H1 (cell line): ENCODE measurements around the gene ADCY9. TPM values are rescaled to one million over a fixed set of nuclear protein-coding genes. Genes with fewer than 3 reads are reported as not detected.

Source experiments
- CTCF ChIA-PET: fragments of 300-600 bp; sonication (Branson Sonifier 250); formaldehyde crosslinking; loops from one replicate; lab custom pipeline; 2021; ENCODE audit not compliant: partially characterized antibody; lab: Charles Lee
- POLR2A ChIA-PET: fragments of 300-600 bp; sonication (Branson Sonifier 250); formaldehyde crosslinking; loops from one replicate; lab custom pipeline; 2021; ENCODE audit warnings: inconsistent platforms; ENCODE audit not compliant: partially characterized antibody; lab: Charles Lee
- DNase-seq, 2 experiments: peaks; one replicate each; pipeline versions ENCODE4 v3.0.0 to v3.0.0-alpha.2; 2010 to 2022; ENCODE audit warnings: low spot score in 2 of 2, low read depth in 1 of 2, mixed read lengths in 1 of 2
- FAIRE-seq: peaks from 2 replicates; lab custom pipeline; 2011; peaks lifted over from hg19 to GRCh38; lab: Jason Lieb, UNC
- H2AFZ ChIP-seq: 2 replicates; pipeline ENCODE4 v1.8.1; 2012; ENCODE audit warnings: low read length, inconsistent platforms
- H2AK5ac ChIP-seq: 2 replicates; pipeline ENCODE4 v1.6.1; 2013; ENCODE audit warnings: low read depth, low read length
- H2BK120ac ChIP-seq: replicated peaks from 2 replicates; pipeline ENCODE3; 2013; ENCODE audit warnings: low read depth, low read length, inconsistent platforms
- H2BK12ac ChIP-seq: 2 replicates; pipeline ENCODE4 v1.6.1; 2013; ENCODE audit warnings: low read depth, low read length
- H2BK15ac ChIP-seq: 2 replicates; pipeline ENCODE4 v1.6.1; 2013; ENCODE audit warnings: low read length
- H2BK20ac ChIP-seq: 2 replicates; pipeline ENCODE4 v1.6.1; 2013; ENCODE audit warnings: low read length
- H2BK5ac ChIP-seq: 2 replicates; pipeline ENCODE4 v1.6.1; 2013; ENCODE audit warnings: low read depth, low read length
- H3K14ac ChIP-seq: 2 replicates; pipeline ENCODE4 v1.6.1; 2013; ENCODE audit warnings: inconsistent platforms; ENCODE audit not compliant: insufficient read length
- H3K18ac ChIP-seq: 2 replicates; pipeline ENCODE4 v1.6.1; 2013; ENCODE audit warnings: low read length; ENCODE audit errors: extremely low read depth
- H3K23ac ChIP-seq: 2 replicates; pipeline ENCODE4 v1.6.1; 2013; ENCODE audit warnings: inconsistent platforms; ENCODE audit not compliant: insufficient read length
- H3K23me2 ChIP-seq: 2 replicates; pipeline ENCODE4 v1.6.1; 2013; ENCODE audit warnings: low read depth, low read length
- H3K27ac ChIP-seq: 2 replicates; pipeline ENCODE4 v1.6.1; 2011; ENCODE audit warnings: low read depth, low read length, inconsistent platforms
- H3K27me3 ChIP-seq, 4 experiments: replicated peaks in 1 of 4; 1 replicate in 1 of 4; 2 replicates in 3 of 4; pipeline versions ENCODE4 v1.6.1 to v1.8.1; 2011 to 2013; ENCODE audit warnings: low read length in 3 of 4, mild to moderate bottlenecking in 3 of 4, inconsistent platforms in 2 of 4, mixed read lengths in 2 of 4, moderate library complexity in 1 of 4; ENCODE audit not compliant: control insufficient read depth in 3 of 4, insufficient read depth in 3 of 4; ENCODE audit errors: extremely low read depth in 1 of 4
- H3K36me3 ChIP-seq, 4 experiments: 2 replicates each; pipeline versions ENCODE4 v1.6.1 to v1.8.1; 2011 to 2013; ENCODE audit warnings: mild to moderate bottlenecking in 4 of 4, low read length in 3 of 4, moderate library complexity in 2 of 4, control low read depth in 1 of 4, inconsistent platforms in 1 of 4; ENCODE audit not compliant: insufficient read depth in 4 of 4, control insufficient read depth in 2 of 4
- H3K4ac ChIP-seq: replicated peaks from 2 replicates; pipeline ENCODE3; 2013; ENCODE audit warnings: low read length, low read depth, mixed read lengths, inconsistent platforms; ENCODE audit not compliant: insufficient read length
- H3K4me1 ChIP-seq, 4 experiments: replicated peaks in 1 of 4; 1 replicate in 1 of 4; 2 replicates in 3 of 4; pipeline versions ENCODE4 v1.6.1 to v1.8.1; 2011 to 2013; ENCODE audit warnings: low read length in 3 of 4, inconsistent platforms in 2 of 4, mixed read lengths in 1 of 4; ENCODE audit not compliant: insufficient read depth in 4 of 4, control insufficient read depth in 3 of 4
- H3K4me2 ChIP-seq, 2 experiments: 2 replicates each; pipeline versions ENCODE4 v1.6.1 to v1.8.1; 2011 to 2013; ENCODE audit warnings: low read depth in 2 of 2, low read length in 2 of 2, control low read depth in 1 of 2, inconsistent platforms in 1 of 2, mild to moderate bottlenecking in 1 of 2; ENCODE audit not compliant: insufficient read depth in 1 of 2
- H3K4me3 ChIP-seq, 4 experiments: fragments of 200-600, 300-600 bp in 1 of 4; sonication (generic), shearing (Covaris generic), sonication (Bioruptor Twin) in 1 of 4; 2 replicates each; pipeline versions ENCODE4 v1.5.1 to v1.8.1; 2011 to 2016; ENCODE audit warnings: low read length in 4 of 4, low read depth in 3 of 4, control low read depth in 2 of 4, inconsistent platforms in 2 of 4, mild to moderate bottlenecking in 2 of 4, mixed read lengths in 1 of 4, moderate library complexity in 1 of 4; ENCODE audit not compliant: insufficient read depth in 2 of 4; ENCODE audit errors: extremely low read depth in 1 of 4
- H3K56ac ChIP-seq: replicated peaks from 2 replicates; pipeline ENCODE3; 2013; ENCODE audit warnings: low read depth, mild to moderate bottlenecking, mixed read lengths, low read length, inconsistent platforms; ENCODE audit not compliant: insufficient read length
- H3K79me1 ChIP-seq: 2 replicates; pipeline ENCODE4 v1.6.1; 2013; ENCODE audit warnings: low read depth, low read length, control low read depth
- H3K79me2 ChIP-seq, 2 experiments: 2 replicates each; pipeline versions ENCODE4 v1.6.1 to v1.8.1; 2012 to 2013; ENCODE audit warnings: low read length in 2 of 2, mild to moderate bottlenecking in 2 of 2, inconsistent platforms in 1 of 2; ENCODE audit not compliant: insufficient read depth in 2 of 2, control insufficient read depth in 1 of 2
- H3K9ac ChIP-seq, 4 experiments: replicated peaks in 1 of 4; 1 replicate in 1 of 4; 2 replicates in 3 of 4; pipeline versions ENCODE4 v1.6.1 to v1.8.1; 2011 to 2013; ENCODE audit warnings: low read depth in 3 of 4, low read length in 3 of 4, control low read depth in 2 of 4, mild to moderate bottlenecking in 2 of 4, moderate library complexity in 2 of 4, inconsistent platforms in 1 of 4; ENCODE audit errors: extremely low read depth in 1 of 4
- H3K9me3 ChIP-seq, 2 experiments: 2 replicates each; pipeline versions ENCODE4 v1.6.1 to v1.8.1; 2012 to 2013; ENCODE audit warnings: mild to moderate bottlenecking in 2 of 2, moderate library complexity in 2 of 2, control low read depth in 1 of 2, inconsistent platforms in 1 of 2, low read depth in 1 of 2, low read length in 1 of 2, mixed read lengths in 1 of 2; ENCODE audit not compliant: insufficient read depth in 2 of 2
- H4K20me1 ChIP-seq, 2 experiments: replicated peaks in 1 of 2; 2 replicates each; pipeline versions ENCODE3 to v1.8.1; 2011 to 2013; ENCODE audit warnings: inconsistent platforms in 2 of 2, low read length in 2 of 2, mild to moderate bottlenecking in 1 of 2; ENCODE audit not compliant: insufficient read depth in 2 of 2, control insufficient read depth in 1 of 2
- H4K5ac ChIP-seq: 2 replicates; pipeline ENCODE4 v1.6.1; 2013; ENCODE audit warnings: low read length, low read depth, mixed read lengths, inconsistent platforms; ENCODE audit not compliant: insufficient read length
- H4K8ac ChIP-seq: 2 replicates; pipeline ENCODE4 v1.8.0; 2013; ENCODE audit warnings: mild to moderate bottlenecking, moderate library complexity, low read length, inconsistent platforms; ENCODE audit not compliant: insufficient read depth; ENCODE audit errors: extremely low read depth
- H4K91ac ChIP-seq: replicated peaks from 2 replicates; pipeline ENCODE3; 2013; ENCODE audit warnings: low read length, mixed read lengths, inconsistent platforms; ENCODE audit not compliant: insufficient read length
- BCL11A ChIP-seq, 2 experiments: IDR thresholded peaks; one replicate each; pipeline ENCODE4 v1.6.1; 2011; ENCODE audit warnings: low read depth in 2 of 2, low read length in 2 of 2, mild to moderate bottlenecking in 2 of 2
- CEBPB ChIP-seq: IDR thresholded peaks from 2 replicates; pipeline ENCODE4 v1.6.1; 2012; ENCODE audit warnings: low read depth, low read length
- CHD1 ChIP-seq: IDR thresholded peaks from 2 replicates; pipeline ENCODE4 v1.6.1; 2012; ENCODE audit warnings: low read depth, low read length, improper control_type of control experiment
- GTF2F1 ChIP-seq: IDR thresholded peaks from 2 replicates; pipeline ENCODE4 v1.6.1; 2012; ENCODE audit warnings: low read depth, low read length, improper control_type of control experiment, borderline replicate concordance
- JUN ChIP-seq: IDR thresholded peaks from 2 replicates; pipeline ENCODE4 v1.6.1; 2011; ENCODE audit warnings: low read depth, mild to moderate bottlenecking, improper control_type of control experiment, low read length
- JUND ChIP-seq: IDR thresholded peaks from 2 replicates; pipeline ENCODE4 v1.6.1; 2011; ENCODE audit warnings: mild to moderate bottlenecking, improper control_type of control experiment, low read length
- KDM4A ChIP-seq: IDR thresholded peaks from one replicate; pipeline ENCODE4 v1.7.1; 2012; ENCODE audit warnings: low read depth, mild to moderate bottlenecking, moderate library complexity, low read length, inconsistent platforms; ENCODE audit not compliant: severe bottlenecking
- NRF1 ChIP-seq: IDR thresholded peaks from 2 replicates; pipeline ENCODE4 v1.6.1; 2011; ENCODE audit warnings: mild to moderate bottlenecking, low read depth, low read length, improper control_type of control experiment
- RAD21 ChIP-seq, 2 experiments: IDR thresholded peaks in 1 of 2; conservative IDR thresholded peaks in 1 of 2; 2 replicates each; pipeline ENCODE4 v1.6.1; 2011; ENCODE audit warnings: low read depth in 2 of 2, low read length in 2 of 2, improper control_type of control experiment in 1 of 2, inconsistent platforms in 1 of 2, mild to moderate bottlenecking in 1 of 2, moderate library complexity in 1 of 2
- SAP30 ChIP-seq: fragments of 300-600 bp; sonication (generic); IDR thresholded peaks from 2 replicates; pipeline ENCODE4 v1.7.1; 2012; ENCODE audit warnings: low read length, moderate library complexity, mild to moderate bottlenecking, inconsistent platforms; ENCODE audit not compliant: insufficient read depth, insufficient replicate concordance
- SP4 ChIP-seq: IDR thresholded peaks from 2 replicates; pipeline ENCODE4 v1.6.1; 2012; ENCODE audit warnings: low read length, inconsistent platforms
- SRF ChIP-seq: IDR thresholded peaks from 2 replicates; pipeline ENCODE4 v1.6.1; 2011; ENCODE audit warnings: mild to moderate bottlenecking, low read depth, low read length, moderate library complexity
- WGBS, 2 experiments: shearing (Covaris generic) in 1 of 2; methylation state at CpG; one replicate each; pipeline versions ENCODE4 v1.1.6 to v1.1.7; 2013 to 2015; ENCODE audit warnings: low lambda C conversion rate in 2 of 2, mixed read lengths in 2 of 2, inconsistent platforms in 1 of 2, low coverage in 1 of 2, missing lambda C conversion rate in 1 of 2; ENCODE audit not compliant: insufficient replicate concordance in 2 of 2, insufficient coverage in 1 of 2, insufficient read length in 1 of 2; ENCODE audit errors: extremely low coverage in 1 of 2, missing lambda C conversion rate in 1 of 2; 5-methylcytosine and 5-hydroxymethylcytosine counted together
- polyA plus RNA-seq, 7 experiments: library from polyadenylated mRNA; depleted of rRNA in 3 of 7; stranded (reverse) in 5 of 7; unstranded in 2 of 7; fragments of >200 nt in 5 of 7; fragments of 200-250 nt in 2 of 7; gene quantifications; 1 replicate in 5 of 7; 2 replicates in 1 of 7; 4 replicates in 1 of 7; pipeline versions ENCODE4 v1.2.1 to v1.2.3, GENCODE V29; 2011 to 2013; ENCODE audit warnings: missing spikeins in 2 of 7, mixed read lengths in 2 of 7
- total RNA-seq: library from RNA; stranded (reverse); fragmentation: NEBNext Ultra II Directional; extraction: Animal tissue kit (Norgen Biotek cat#: 25700); gene quantifications from 2 replicates; pipeline ENCODE4 v1.2.1, GENCODE V29; 2021
- TF ChIP-seq, protein P1 (sequence below): IDR thresholded peaks from 2 replicates; pipeline ENCODE4 v1.6.1; 2011; ENCODE audit warnings: low read length, improper control_type of control experiment

The ADCY9 gene
- total and polyA plus RNA-seq, 2 of the 8 experiments (the other 6 are each of a cell fraction or from before 2014, with no cell fraction given) = 5.4 to 13.1 TPM

DNA sequence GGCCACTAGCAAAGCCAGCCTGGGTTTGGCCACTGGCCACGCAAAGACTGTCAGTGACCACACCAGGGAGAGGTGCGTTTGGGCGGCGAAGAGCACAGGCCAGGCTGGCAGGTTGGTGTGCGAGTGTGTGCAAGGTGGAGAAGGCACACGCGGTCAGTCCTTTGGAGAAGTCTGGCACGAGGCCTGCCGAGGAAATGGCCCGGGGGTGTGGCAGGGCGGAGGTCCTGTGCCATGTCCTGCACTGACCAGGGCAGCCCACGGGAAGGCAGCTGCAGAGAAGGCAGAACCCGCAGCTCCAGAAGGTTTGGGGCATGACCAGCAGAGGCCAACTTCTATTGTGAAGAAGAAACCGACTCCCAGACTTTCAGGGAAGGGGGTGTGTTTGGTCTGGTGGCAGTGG, 90.8 kb downstream of the ADCY9 start:
- TF ChIP-seq CHD1 (no peak), KDM4A (no peak), GTF2F1 (no peak), SAP30 (no peak), BCL11A (IDR thresholded peaks at IDR 0.05; ENCODE audit: low read depth in 2 of 2, low read length in 2 of 2) (no peak), SP4 (no peak), SRF (no peak), NRF1 (no peak), JUND (no peak), JUN (no peak), RAD21 (IDR thresholded peaks at IDR 0.05 in 1 of 2, conservative IDR thresholded peaks at IDR 0.05 in 1 of 2; ENCODE audit: low read depth in 2 of 2, low read length in 2 of 2) (no peak), CEBPB (no peak)
- TF ChIP-seq, protein P1, sequence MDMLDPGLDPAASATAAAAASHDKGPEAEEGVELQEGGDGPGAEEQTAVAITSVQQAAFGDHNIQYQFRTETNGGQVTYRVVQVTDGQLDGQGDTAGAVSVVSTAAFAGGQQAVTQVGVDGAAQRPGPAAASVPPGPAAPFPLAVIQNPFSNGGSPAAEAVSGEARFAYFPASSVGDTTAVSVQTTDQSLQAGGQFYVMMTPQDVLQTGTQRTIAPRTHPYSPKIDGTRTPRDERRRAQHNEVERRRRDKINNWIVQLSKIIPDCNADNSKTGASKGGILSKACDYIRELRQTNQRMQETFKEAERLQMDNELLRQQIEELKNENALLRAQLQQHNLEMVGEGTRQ = no peak
- no peak overlapping the region for H4K91ac ChIP-seq
- CTCF ChIA-PET = interaction anchor here (1.4 kb wide), 2 partner anchors 9 to 16 kb away, joined by 3 read pairs; no protein-coding TSS in a partner anchor

More for the DNA sequence above, 90.8 kb downstream of the ADCY9 start:
- Histone ChIP-seq H3K4me1 (peaks cover 0 to 5% (median 4%) of the 10 kb centered on the region in 4 experiments; a peak in 3 of 7 replicates), H2BK5ac (no peak overlapping the region), H4K5ac (no peak overlapping the region), H2AK5ac (no peak overlapping the region), H3K36me3 (no peaks in the 10 kb centered on the region), H2AFZ (no peak overlapping the region), H3K56ac (no peak overlapping the region), H3K79me2 (no peaks in the 10 kb centered on the region), H3K23me2 (no peaks in the 10 kb centered on the region), H2BK12ac (peak overlapping the region; percentile 60; the same call in 1 of the 2 replicates), H3K27ac (no peak overlapping the region), H3K18ac (no peak overlapping the region), H2BK20ac (no peak overlapping the region), H3K14ac (no peak overlapping the region), H4K20me1 (peaks cover 0 to 4% of the 10 kb centered on the region in 2 experiments), H3K4ac (no peak overlapping the region), H3K4me3 (no peak overlapping the region), H2BK15ac (no peak overlapping the region), H4K8ac (no peak overlapping the region), H3K4me2 (no peak overlapping the region), H3K9me3 (0 out of 4 replicates have a peak, but pooled peaks cover 0 to 4% of the 10 kb centered on the region in 2 experiments), H3K23ac (no peak overlapping the region), H3K79me1 (no peaks in the 10 kb centered on the region), H3K27me3 (no peaks in the 10 kb centered on the region), H3K9ac (no peak overlapping the region), H2BK120ac (no peak overlapping the region)
- DNase-seq (no peak), FAIRE-seq (no peak)
- 94% methylated on average over 14 of the region's 14 CpGs; no CpG with 5 or more reads in 1 of the 2 experiments for WGBS, 2 experiments
- POLR2A ChIA-PET = no interaction called here
